ENCODE results near the gene NUDT6.

- TF ChIP-seq CTCF (IDR thresholded peaks at IDR 0.05; ENCODE audit: insufficient read depth, low read length, poor library complexity, severe bottlenecking) (no peak), EZH2phosphoT487 (conservative IDR thresholded peaks at IDR 0.05; ENCODE audit: low read length) (no peak)
Observed at GRCh38 chr4:122959441-122959840, 37.0 kb upstream of the NUDT6 start.
